ENCODE measurements around the gene MARCHF6.

Gene MARCHF6

DNA sequence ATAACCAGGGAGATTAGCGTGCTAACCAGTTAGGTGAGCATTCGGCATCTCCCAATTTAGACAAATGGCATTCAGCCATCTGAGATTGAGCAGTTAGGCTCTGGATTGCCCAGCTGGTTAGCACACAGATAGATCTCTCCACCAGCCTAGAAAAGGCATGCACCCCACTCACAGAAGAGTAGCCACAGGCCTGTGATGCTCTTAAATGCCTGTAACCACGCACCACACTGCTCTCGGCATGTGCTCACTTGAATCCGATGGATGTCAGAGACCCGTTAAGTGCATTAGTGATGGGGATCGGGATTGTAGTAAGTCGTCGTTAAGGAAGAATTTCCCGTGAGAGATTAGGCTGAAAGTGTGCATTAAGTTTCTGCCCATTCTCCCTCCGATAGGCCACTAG lies 23.0 kb downstream of the MARCHF6 start:
- no peak for DNase-seq (ENCODE audit: low read depth)

DNA sequence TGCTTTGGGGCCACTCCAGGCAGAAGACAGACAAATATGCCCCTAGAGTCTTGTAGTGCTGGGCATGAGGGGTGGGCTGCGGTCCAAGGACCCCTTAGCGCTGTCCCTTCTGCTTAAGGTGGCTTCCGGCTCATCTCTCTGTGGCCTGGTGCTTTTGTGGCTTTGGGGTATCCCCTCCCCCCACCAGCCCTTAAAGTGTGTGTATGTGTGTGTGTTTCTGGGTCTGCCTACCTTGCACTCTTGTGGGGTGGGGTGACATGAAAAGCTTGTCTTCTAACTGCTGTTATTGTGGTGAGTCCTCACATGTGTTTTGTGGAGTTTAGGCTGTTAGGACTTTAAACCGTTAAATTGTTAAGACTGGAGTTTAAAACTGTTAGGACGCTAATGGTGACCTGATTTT lies 23.6 kb downstream of the MARCHF6 start:
- DNase-seq (ENCODE audit: low read depth) = no peak

DNA sequence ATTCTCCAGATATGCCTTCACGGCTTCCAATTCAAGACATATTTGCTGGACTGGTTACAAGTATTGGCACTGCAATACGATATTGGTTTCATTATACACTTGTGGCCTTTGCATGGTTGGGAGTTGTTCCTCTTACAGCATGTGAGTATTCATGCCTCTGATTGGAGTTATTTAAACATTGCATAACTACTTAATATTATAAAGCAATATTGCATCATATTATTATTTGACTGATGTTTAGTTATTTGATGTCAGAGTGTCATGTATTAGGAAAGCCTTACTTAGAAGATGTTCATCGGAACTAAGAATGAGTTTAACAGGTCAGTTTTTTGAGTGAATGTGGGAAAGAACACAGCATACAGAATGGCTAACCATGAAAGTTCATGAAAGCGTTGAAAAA lies 28.3 kb downstream of the MARCHF6 start:
- DNase-seq (ENCODE audit: low read depth) = no peak

DNA sequence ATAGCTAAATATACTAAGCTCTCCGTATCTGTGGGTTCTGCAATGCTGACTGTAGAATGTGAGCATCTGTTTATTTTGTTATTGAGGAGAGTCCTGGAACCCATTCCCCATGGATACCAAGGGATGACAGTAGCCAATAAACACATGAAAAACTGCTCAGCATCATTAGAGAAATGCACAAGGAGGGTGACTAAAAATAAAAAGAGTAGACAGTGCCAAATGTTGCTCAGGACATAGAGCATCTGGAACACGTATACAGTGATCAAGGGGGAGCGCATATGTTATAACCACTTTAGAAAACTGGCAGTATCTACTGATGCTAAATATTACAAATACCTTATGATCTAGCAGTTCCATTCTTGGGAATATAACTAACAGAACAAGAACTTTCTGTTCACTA lies 31.0 kb downstream of the MARCHF6 start:
- no peak for DNase-seq (ENCODE audit: low read depth)

DNA sequence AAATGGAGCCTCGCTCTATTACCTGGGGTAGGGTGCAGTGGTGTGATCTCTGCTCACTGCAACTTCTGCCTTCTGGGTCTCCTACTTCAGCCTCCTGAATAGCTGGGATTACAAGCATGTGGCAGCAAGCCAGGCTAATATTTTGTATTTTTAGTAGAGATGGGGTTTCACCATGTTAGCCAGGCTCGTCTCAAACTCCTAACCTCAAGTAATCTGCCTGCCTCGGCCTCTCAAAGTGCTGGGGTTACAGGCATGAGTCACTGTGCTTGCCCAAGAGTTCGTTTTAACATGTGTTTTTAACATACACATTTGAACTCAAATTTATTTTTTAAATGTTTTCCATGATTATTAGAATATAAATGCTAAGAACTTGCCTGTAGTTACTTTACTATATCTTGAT lies 34.2 kb downstream of the MARCHF6 start:
- peak; percentile 60 for DNase-seq (ENCODE audit: low read depth)

DNA sequence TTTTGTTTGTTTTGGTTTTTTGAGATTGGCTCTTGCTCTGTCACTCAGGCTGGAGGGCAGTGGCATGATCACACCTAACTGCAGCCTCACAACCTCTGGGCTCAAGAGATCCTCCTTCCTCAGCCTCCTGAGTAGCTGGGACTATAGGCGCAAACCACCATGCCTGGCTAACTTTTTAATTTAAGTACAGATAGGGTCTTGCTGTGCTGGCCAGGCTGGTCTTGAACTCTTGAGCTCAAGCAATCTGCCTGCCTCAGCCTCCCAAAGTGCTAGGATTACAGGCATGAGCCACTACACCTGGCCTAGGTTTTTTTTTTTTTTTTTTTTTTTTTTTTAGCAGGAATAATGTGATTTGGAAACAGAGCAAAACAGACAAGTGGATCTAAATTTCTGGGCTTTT lies 37.6 kb downstream of the MARCHF6 start:
- no peak for DNase-seq (ENCODE audit: low read depth)

DNA sequence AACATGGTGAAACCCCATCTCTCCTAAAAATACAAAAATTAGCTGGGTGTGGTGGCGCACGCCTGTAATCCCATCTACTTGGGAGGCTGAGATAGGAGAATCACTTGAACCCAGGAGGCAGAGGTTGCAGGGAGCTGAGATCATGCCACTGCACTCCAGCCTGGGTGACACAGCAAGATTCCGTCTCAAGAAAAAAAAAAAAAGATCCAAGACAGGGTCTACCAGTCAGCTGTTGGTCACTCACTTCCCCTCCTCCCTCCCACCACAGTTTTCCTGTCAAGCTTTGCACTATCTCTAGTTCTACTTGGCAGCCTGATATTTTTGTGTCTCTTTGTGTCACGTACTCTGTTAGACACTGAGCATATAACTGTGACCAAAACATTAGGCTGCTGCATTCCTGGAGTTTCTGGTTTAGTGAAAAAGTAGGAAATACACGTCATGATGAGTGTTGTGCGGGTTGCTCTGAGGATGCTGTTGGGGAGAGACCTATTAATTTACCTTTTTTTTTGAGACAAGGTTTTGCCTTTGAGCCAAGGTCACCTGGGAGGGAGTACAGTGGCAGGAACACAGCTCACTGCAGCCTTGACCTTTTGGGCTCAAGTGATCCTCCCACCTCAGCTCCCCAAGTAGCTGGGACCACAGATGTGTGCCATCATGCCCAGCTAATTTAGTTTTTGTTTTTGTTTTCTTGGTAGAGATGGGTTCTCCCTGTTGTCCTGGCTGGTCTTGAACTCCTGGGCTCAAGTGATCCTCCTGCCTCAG lies 39.3 kb downstream of the MARCHF6 start:
- DNase-seq (ENCODE audit: low read depth) = peak; percentile 94

DNA sequence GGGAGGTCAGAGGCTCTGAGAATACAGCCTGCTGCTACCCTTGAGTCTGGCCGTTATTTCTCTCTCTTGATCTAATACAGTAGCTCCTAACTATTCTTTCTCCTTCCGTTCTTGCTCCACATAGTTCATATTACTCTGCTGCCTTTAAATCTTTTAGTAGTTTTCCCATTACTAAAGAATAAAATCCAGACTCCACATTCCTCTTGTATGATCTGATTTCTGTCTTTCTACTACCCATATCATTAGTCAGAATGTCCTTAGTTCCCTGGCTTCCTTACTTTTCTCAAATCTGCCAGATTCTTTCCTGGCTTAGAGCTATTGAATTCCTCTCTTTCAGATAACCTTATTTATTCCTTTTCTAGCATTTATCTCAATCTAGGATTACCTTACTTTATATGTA lies 40.0 kb downstream of the MARCHF6 start:
- DNase-seq (ENCODE audit: low read depth) = peak; percentile 66

DNA sequence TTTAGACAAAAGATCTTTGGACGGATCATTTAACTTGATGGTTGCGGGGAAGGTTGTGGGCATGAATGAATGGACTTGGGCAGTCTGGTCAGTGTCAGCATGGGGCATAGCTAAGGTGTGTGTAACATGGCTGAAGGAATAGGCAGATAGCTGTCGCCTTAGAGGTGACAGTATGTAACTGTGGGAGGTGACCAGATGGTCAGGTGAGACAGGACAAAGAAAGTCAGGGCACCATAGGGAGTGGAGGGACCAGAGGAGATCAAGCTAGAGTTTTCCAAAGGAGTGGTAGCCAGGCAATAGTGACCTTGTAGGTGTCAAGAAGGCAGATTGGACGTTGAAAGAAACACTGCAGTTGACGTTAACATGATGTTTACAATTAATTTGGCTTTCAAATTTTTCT lies 43.1 kb downstream of the MARCHF6 start:
- DNase-seq (ENCODE audit: low read depth) = no peak

DNA sequence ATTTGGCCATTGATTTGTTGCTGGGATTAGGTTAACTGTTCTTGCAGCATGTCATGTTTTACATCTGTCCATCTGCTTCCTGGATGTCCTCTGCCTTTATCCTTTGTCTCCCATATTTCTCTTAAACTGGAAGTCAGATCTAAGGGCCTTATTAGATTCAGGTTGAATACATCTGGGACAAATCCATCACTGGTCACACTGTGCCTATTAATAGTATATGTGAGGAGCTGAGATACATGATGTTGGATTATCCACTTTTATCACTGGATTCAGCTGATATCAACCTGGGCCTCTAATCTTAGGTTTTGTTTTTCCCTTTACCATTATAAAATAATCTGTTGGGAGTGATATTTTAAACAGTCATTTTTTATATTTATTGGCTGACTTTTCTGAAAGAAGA lies 46.3 kb downstream of the MARCHF6 start:
- DNase-seq (ENCODE audit: low read depth) = no peak

DNA sequence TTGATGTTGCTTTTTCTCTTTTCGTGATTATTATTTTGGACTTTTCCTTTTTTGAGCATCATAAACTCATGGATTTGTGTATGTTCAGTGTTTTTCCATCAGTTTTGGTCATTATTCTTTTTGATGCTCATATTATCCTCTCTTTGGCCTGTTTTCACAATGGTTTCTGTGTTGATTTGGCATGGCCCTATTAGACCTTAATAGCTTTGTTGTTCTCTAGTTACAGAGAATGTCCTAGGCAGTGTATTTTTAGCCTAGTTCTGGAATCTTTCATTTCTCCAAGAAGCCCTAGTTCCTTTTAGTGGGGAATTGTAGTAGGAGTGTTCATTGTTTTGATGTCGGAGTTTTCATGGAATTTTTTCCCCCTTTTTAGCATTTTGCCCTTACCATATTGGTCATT lies 46.9 kb downstream of the MARCHF6 start:
- DNase-seq (ENCODE audit: low read depth) = no peak

DNA sequence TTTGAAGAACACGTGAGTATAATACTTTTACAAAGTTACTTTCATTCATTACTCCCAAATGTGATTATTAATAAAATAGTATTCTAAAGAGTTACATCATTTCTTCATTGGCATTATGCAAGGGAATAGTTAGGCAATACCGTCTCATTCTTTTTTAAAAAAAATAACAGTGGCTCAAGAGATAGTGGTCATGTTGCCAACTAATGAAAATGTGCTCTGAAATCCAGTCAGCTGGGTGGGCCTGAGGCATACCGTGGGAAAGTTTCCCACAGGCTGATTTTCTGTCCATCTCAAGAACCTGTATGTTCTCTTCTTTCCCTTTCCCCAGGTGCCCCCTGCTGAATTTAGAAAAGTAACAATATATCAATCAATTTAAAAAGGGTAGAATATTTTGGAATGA lies 47.3 kb downstream of the MARCHF6 start:
- DNase-seq (ENCODE audit: low read depth) = peak; percentile 2

DNA sequence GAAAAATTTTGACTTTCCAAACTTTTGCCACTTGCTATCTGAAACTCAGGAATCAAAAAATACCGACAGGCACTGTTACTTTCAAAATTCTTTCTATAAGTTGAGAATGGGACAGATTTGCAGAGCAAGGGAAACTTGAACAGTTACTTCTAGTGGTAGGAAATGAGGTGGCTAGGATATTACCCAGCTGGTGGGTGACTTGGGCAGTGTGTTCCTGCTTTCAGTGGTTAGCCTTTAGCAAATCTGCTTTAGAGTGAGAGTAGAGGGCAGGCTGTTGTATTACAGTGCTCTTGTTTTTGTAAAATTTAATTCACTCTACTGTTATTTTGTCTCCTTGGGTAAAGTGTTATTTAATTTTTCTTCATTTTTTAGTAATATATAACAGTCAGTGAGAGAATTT lies 48.0 kb downstream of the MARCHF6 start:
- DNase-seq (ENCODE audit: low read depth) = no peak
